ENCODE results near the gene COL6A3.

Gene COL6A3

GRCh38 chr2:237294460-237294859 lies 119.5 kb downstream of the COL6A3 start:
- DNase-seq (ENCODE audit: low read depth in 2 of 2), result no peak

- no peak for DNase-seq (ENCODE audit: low read depth in 2 of 2)
These were observed 120.0 kb downstream of the COL6A3 start for GRCh38 chr2:237293978-237294377.

GRCh38 chr2:237291138-237291792 lies 122.7 kb downstream of the COL6A3 start:
- DNase-seq (ENCODE audit: low read depth in 2 of 2), result peak; percentile 6 to 15

- no peak for DNase-seq (ENCODE audit: low read depth in 2 of 2)
These were observed 123.7 kb downstream of the COL6A3 start for GRCh38 chr2:237290261-237290660.

- no peak for DNase-seq (ENCODE audit: low read depth in 2 of 2)
These were observed 124.8 kb downstream of the COL6A3 start for GRCh38 chr2:237289139-237289538.

- no peak for DNase-seq (ENCODE audit: low read depth in 2 of 2)
These were observed 126.1 kb downstream of the COL6A3 start for GRCh38 chr2:237287872-237288271.

GRCh38 chr2:237283131-237283928 lies 130.6 kb downstream of the COL6A3 start:
- DNase-seq (ENCODE audit: low read depth in 2 of 2), result no peak

GRCh38 chr2:237282568-237283128 lies 131.3 kb downstream of the COL6A3 start:
- DNase-seq (ENCODE audit: low read depth in 2 of 2), result no peak

- DNase-seq (ENCODE audit: low read depth in 2 of 2), result no peak
These were observed 132.1 kb downstream of the COL6A3 start for GRCh38 chr2:237281836-237282306.

GRCh38 chr2:237280939-237281338 lies 133.0 kb downstream of the COL6A3 start:
- no peak for DNase-seq (ENCODE audit: low read depth in 2 of 2)

GRCh38 chr2:237280229-237280628 lies 133.7 kb downstream of the COL6A3 start:
- no peak for DNase-seq (ENCODE audit: low read depth in 2 of 2)

- DNase-seq (ENCODE audit: low read depth in 2 of 2), result no peak
These were observed 134.8 kb downstream of the COL6A3 start for GRCh38 chr2:237279012-237279768.

- no peak for DNase-seq (ENCODE audit: low read depth in 2 of 2)
These were observed 135.4 kb downstream of the COL6A3 start for GRCh38 chr2:237278568-237278967.

GRCh38 chr2:237276716-237277490 lies 137.1 kb downstream of the COL6A3 start:
- DNase-seq (ENCODE audit: low read depth in 2 of 2), result no peak

Measured in stimulated activated CD8-positive, alpha-beta memory T cell treated with anti-CD3 and anti-CD28 coated beads, Interleukin-15, amount 100 ng/mL, for 48 hours (primary cell).